A673 (cell line): Measurements from ENCODE around the gene TNIP1. TPM values are rescaled to one million over a fixed set of nuclear protein-coding genes. Genes with fewer than 3 reads are reported as not detected.

ENCODE experiments used
- BruUV-seq: library from RNA; stranded (reverse); fragments of 400-500 nt; replicated peaks from 2 replicates; lab custom pipeline; 2021; lab: Mats Ljungman, UMichigan
- CTCF ChIA-PET: fragments of 300-600 bp; sonication (Branson Sonifier 250); formaldehyde crosslinking; loops from one replicate; lab custom pipeline; 2022; ENCODE audit warnings: antibody characterized with exemption; lab: Charles Lee
- POLR2A ChIA-PET: fragments of 300-600 bp; sonication (Branson Sonifier 250); formaldehyde crosslinking; loops from one replicate; lab custom pipeline; 2022; ENCODE audit warnings: antibody characterized with exemption; ENCODE audit not compliant: low non-redundant PET; lab: Charles Lee
- DNase-seq: peaks from one replicate; pipeline ENCODE4 v3.0.0-alpha.2; 2015; ENCODE audit warnings: low spot score
- H3K27ac ChIP-seq: fragments of 200-600 bp; sonication (generic); 2 replicates; pipeline ENCODE4 v1.5.1; 2016; ENCODE audit warnings: mixed run types, low read depth, mild to moderate bottlenecking, mixed read lengths, antibody characterized with exemption, low read length; ENCODE audit not compliant: poor library complexity, severe bottlenecking
- H3K27me3 ChIP-seq: fragments of 200-600 bp; sonication (generic); replicated peaks from 2 replicates; pipeline ENCODE4 v1.6.1; 2017; ENCODE audit warnings: mixed run types, low read depth, mild to moderate bottlenecking, mixed read lengths, antibody characterized with exemption, low read length; ENCODE audit not compliant: insufficient read depth, poor library complexity
- H3K36me3 ChIP-seq: fragments of 200-600 bp; sonication (generic); 2 replicates; pipeline ENCODE4 v1.6.1; 2016; ENCODE audit warnings: mixed run types, mild to moderate bottlenecking, mixed read lengths, antibody characterized with exemption, low read length; ENCODE audit not compliant: insufficient read depth, poor library complexity, severe bottlenecking
- H3K4me1 ChIP-seq: fragments of 200-600 bp; sonication (generic); 2 replicates; pipeline ENCODE4 v1.6.1; 2017; ENCODE audit warnings: mixed run types, mild to moderate bottlenecking, mixed read lengths, antibody characterized with exemption, low read length; ENCODE audit not compliant: insufficient read depth, poor library complexity, severe bottlenecking
- H3K4me3 ChIP-seq: fragments of 200-600 bp; sonication (generic); 2 replicates; pipeline ENCODE4 v1.5.1; 2016; ENCODE audit warnings: low read depth, mixed run types, mild to moderate bottlenecking, mixed read lengths, low read length; ENCODE audit not compliant: poor library complexity, severe bottlenecking
- H3K9me3 ChIP-seq: fragments of 200-600 bp; sonication (generic); 2 replicates; pipeline ENCODE4 v1.6.1; 2016; ENCODE audit warnings: mixed run types, low read depth, mild to moderate bottlenecking, mixed read lengths, antibody characterized with exemption, low read length; ENCODE audit not compliant: poor library complexity, severe bottlenecking
- EZH2 ChIP-seq: fragments of 200-600 bp; sonication (generic); IDR thresholded peaks from 2 replicates; pipeline ENCODE4 v1.6.1; 2017; ENCODE audit warnings: borderline replicate concordance, low read depth, mild to moderate bottlenecking, mixed read lengths, antibody characterized with exemption, low read length; ENCODE audit not compliant: poor library complexity, severe bottlenecking
- intact Hi-C: fragments of 100-400 bp; cut with micrococcal nuclease; formaldehyde crosslinking; loops from one replicate; pipeline ENCODE4 v1.10.0; 2022; ENCODE audit not compliant: unreplicated experiment
- total RNA-seq: library from RNA; stranded (reverse); gene quantifications from 2 replicates; pipeline ENCODE4 v1.2.3, GENCODE V29; 2021
- TF ChIP-seq, protein P1 (sequence below): fragments of 300-800, 200-600 bp; sonication (generic); conservative IDR thresholded peaks from 2 replicates; pipeline ENCODE4 v1.5.1; 2017; ENCODE audit warnings: low read depth, mild to moderate bottlenecking, antibody characterized with exemption, low read length, moderate library complexity, mixed read lengths

The TNIP1 gene
- total RNA-seq, 1 experiment from 2014 or later, result 33.3 TPM

DNA sequence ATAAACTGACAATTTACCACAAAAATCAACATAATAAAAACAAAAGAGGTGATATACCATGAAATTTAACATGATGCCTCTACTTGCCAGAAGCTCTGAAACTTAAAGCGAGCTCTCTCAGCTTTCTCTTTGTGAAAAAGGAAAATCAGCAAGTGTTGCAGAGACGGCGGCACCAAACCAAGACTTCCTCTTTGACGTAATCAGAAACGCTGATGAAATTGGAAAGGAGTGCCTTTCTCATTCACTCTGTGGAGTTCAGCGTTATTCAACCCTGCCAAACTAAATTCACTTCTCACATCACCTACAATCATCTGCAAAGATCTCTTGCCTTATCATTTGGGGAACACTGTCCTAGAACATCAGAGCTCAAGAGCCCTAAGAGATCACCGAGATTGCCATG lies 44.6 kb upstream of the TNIP1 start:
- no peaks in the 10 kb centered on the region for H3K27me3 ChIP-seq
- peaks cover 13% of the 10 kb centered on the region for H3K4me1 ChIP-seq
- H3K4me3 ChIP-seq, result no peak overlapping the region
- no peaks in the 10 kb centered on the region for H3K9me3 ChIP-seq
- ChIA-PET POLR2A (no interaction called here), CTCF (interaction anchor here (1.0 to 1.8 kb wide), 5 partner anchors 32 to 191 kb away, joined by 3 to 20 read pairs (median 4); partner anchors contain the start of gene ANXA6)
- TF ChIP-seq EZH2, result no peak
- TF ChIP-seq, protein P1, sequence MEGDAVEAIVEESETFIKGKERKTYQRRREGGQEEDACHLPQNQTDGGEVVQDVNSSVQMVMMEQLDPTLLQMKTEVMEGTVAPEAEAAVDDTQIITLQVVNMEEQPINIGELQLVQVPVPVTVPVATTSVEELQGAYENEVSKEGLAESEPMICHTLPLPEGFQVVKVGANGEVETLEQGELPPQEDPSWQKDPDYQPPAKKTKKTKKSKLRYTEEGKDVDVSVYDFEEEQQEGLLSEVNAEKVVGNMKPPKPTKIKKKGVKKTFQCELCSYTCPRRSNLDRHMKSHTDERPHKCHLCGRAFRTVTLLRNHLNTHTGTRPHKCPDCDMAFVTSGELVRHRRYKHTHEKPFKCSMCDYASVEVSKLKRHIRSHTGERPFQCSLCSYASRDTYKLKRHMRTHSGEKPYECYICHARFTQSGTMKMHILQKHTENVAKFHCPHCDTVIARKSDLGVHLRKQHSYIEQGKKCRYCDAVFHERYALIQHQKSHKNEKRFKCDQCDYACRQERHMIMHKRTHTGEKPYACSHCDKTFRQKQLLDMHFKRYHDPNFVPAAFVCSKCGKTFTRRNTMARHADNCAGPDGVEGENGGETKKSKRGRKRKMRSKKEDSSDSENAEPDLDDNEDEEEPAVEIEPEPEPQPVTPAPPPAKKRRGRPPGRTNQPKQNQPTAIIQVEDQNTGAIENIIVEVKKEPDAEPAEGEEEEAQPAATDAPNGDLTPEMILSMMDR, result no peak
- H3K27ac ChIP-seq, result no peak overlapping the region
- intact Hi-C loops, result loop anchor here (2.0 kb wide), 1 partner anchor 113 kb away; no protein-coding TSS in a partner anchor
- no TSS peak for BruUV-seq
- DNase-seq, result no peak
- peaks cover 75% of the 10 kb centered on the region for H3K36me3 ChIP-seq

DNA sequence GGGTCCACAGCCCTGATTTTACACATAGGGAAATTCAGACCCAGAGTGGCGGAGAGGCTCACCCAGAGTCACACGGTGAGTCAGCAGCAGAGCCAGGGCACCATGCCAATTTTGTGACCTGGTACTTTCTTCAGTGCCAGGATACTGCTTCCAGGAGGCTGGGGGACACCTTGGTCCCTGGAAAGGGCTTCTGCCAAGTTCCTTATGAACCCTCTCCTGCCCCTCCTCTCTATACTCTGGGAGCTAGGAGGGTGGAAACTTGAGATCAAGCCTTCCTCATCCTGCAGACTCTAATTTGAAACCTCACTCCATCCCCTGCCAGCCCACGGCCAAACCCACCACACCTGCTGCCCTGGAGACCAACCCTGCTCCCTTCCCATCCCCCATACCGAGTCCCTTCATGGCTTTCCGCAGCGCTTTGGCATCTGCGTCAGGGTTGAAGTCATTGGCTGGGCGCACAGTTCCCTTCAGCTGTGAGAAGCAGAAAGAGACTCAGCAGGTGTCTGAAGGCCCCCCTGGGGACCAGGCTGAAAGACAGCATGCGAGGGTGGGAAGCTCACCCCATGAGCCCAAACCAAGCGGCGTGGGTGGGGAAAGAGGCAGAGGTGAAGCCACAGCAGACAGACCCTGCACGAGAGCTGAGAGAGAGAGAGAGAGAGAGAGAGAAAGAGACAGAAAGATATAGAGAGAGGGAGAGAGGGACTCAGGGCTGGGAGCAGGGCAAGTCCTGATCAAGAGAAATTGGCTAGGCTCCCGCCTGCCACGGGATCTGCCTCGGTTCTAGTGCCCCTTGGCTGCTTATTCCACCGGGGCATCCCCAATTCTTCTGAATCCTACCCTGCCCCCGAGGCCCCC lies 43.3 kb upstream of the TNIP1 start:
- intact Hi-C loops, result loop anchor here (2.0 kb wide), 1 partner anchor 115 kb away; no protein-coding TSS in a partner anchor

DNA sequence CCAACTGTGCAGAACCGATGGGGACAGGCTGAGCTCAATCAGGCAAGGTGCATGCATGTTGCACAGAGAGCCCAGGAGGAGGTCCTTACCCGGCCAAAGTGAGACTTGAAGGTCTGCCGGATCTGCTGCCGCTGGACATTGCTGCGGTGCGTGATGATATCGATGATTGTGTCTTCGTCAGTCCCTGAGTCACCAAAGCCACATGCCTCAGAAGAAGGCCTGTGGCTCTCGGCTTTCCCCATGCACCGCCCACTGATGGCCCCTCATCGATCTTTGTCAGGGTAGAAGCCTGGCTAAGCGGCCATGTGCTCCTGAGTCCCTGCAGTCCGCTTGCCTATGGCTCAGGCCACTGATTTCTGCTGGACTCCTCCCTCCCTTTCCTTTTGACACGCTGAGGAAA lies 42.0 kb upstream of the TNIP1 start:
- ChIA-PET CTCF (no interaction called here), POLR2A (no interaction called here)
- Histone ChIP-seq H3K4me1 (peaks cover 13% of the 10 kb centered on the region), H3K27ac (no peak overlapping the region), H3K36me3 (peaks cover 63% of the 10 kb centered on the region), H3K27me3 (no peaks in the 10 kb centered on the region), H3K4me3 (no peak overlapping the region), H3K9me3 (no peaks in the 10 kb centered on the region)
- TF ChIP-seq, protein P1, result no peak
- TF ChIP-seq EZH2, result no peak
- no peak for DNase-seq
- intact Hi-C loops, result no loop called here
- BruUV-seq, result no TSS peak

More for the DNA sequence above, 43.3 kb upstream of the TNIP1 start:
- H3K27me3 ChIP-seq, result no peaks in the 10 kb centered on the region
- POLR2A ChIA-PET, result interaction anchor here (0.6 kb wide), 1 partner anchor 528 kb away, joined by 3 read pairs; no protein-coding TSS in a partner anchor
- TF ChIP-seq EZH2, result no peak
- TF ChIP-seq, protein P1, result no peak
- no peaks in the 10 kb centered on the region for H3K9me3 ChIP-seq
- peaks cover 69% of the 10 kb centered on the region for H3K36me3 ChIP-seq
- DNase-seq, result peak; percentile 68
- CTCF ChIA-PET, result interaction anchor here (0.7 kb wide), 1 partner anchor 37 kb away, joined by 3 read pairs; no protein-coding TSS in a partner anchor
- peaks cover 13% of the 10 kb centered on the region for H3K4me1 ChIP-seq
- no peak overlapping the region for H3K27ac ChIP-seq
- no TSS peak for BruUV-seq
- no peak overlapping the region for H3K4me3 ChIP-seq
